Stomach (tissue), 9 donors: Measurements from ENCODE around the gene LCN10. TPM values are rescaled to one million over a fixed set of nuclear protein-coding genes. Genes with fewer than 3 reads are reported as not detected.

Source experiments
- DNase-seq, 2 donors: peaks; one replicate each; pipeline versions ENCODE4 v3.0.0 to v3.0.0-alpha.2; 2013 to 2019
- H3K27ac ChIP-seq, 5 donors: fragments of 200-600 bp in 4 of 5; sonication (generic) in 4 of 5; one replicate each; pipeline ENCODE4 v1.5.1; 2013 to 2019; ENCODE audit warnings: mild to moderate bottlenecking in 1 of 5, moderate library complexity in 1 of 5
- H3K27me3 ChIP-seq, 3 donors: fragments of 200-600 bp; sonication (generic); one replicate each; pipeline ENCODE4 v1.5.1; 2017 to 2019; ENCODE audit warnings: mixed run types in 1 of 3
- H3K36me3 ChIP-seq, 4 donors: fragments of 200-600 bp; sonication (generic); 1 replicate in 3 of 4; 2 replicates in 1 of 4; pipeline ENCODE4 v1.5.1; 2016 to 2019
- H3K4me1 ChIP-seq, 4 donors: fragments of 200-600 bp; sonication (generic); one replicate each; pipeline ENCODE4 v1.5.1; 2016 to 2019
- H3K4me3 ChIP-seq, 4 donors: fragments of 200-600 bp; sonication (generic) in 3 of 4; one replicate each; pipeline ENCODE4 v1.5.1; 2016 to 2019; ENCODE audit warnings: mild to moderate bottlenecking in 1 of 4
- H3K9me3 ChIP-seq, 4 donors: fragments of 200-600 bp; sonication (generic); one replicate each; pipeline ENCODE4 v1.5.1; 2016 to 2019
- EP300 ChIP-seq: sonication (generic); formaldehyde crosslinking; IDR thresholded peaks from one replicate; pipeline ENCODE4 v1.6.1; 2017; ENCODE audit warnings: antibody characterized with exemption
- POLR2A ChIP-seq, 4 donors: fragments of 450-650 bp; IDR thresholded peaks; one replicate each; pipeline ENCODE4 v1.6.1; 2016; ENCODE audit warnings: antibody characterized with exemption in 4 of 4, control low read depth in 2 of 4, mild to moderate bottlenecking in 1 of 4, moderate library complexity in 1 of 4
- POLR2AphosphoS5 ChIP-seq, 3 donors: sonication (generic); formaldehyde crosslinking; IDR thresholded peaks; one replicate each; pipeline ENCODE4 v1.6.1; 2016; ENCODE audit warnings: antibody characterized with exemption in 3 of 3
- WGBS, 5 donors: extraction: QIAGEN DNeasy Blood & Tissue Kit in 3 of 5; methylation state at CpG; one replicate each; pipeline versions ENCODE4 v1.1.5 to v1.1.7; 2013 to 2018; 5-methylcytosine and 5-hydroxymethylcytosine counted together
- intact Hi-C: fragments of 100-400 bp; cut with DNase I; formaldehyde crosslinking; loops from one replicate; pipeline ENCODE4 v1.15.1; 2023; ENCODE audit warnings: low total_unique reads
- polyA plus RNA-seq, 3 donors: library from polyadenylated mRNA; stranded (reverse); fragments of 200-250 nt; gene quantifications; one replicate each; pipeline ENCODE4 v1.2.3, GENCODE V29; 2013
- total RNA-seq, 5 donors: library from RNA; depleted of rRNA; stranded (reverse); fragments of >200 nt; gene quantifications; one replicate each; pipeline versions ENCODE4 v1.1.0 to v1.2.3, GENCODE V29; 2014 to 2016
- TF ChIP-seq, protein P1 (sequence below), 7 experiments: fragments of 450-650 bp in 4 of 7; fragments of 200-600 bp in 3 of 7; sonication (generic) in 3 of 7; IDR thresholded peaks; one replicate each; pipeline ENCODE4 v1.5.1; 2016 to 2019; ENCODE audit warnings: antibody characterized with exemption in 7 of 7, control low read depth in 2 of 7, mild to moderate bottlenecking in 1 of 7
- donor health status: healthy with polysubstance abuse.
- donor health status: Bipolar disorder and iron deficiency.
- donor health status: healthy.

Gene LCN10
- total and polyA plus RNA-seq, 8 donors = 0.58 to 25.5 (median 8.5) TPM

DNA sequence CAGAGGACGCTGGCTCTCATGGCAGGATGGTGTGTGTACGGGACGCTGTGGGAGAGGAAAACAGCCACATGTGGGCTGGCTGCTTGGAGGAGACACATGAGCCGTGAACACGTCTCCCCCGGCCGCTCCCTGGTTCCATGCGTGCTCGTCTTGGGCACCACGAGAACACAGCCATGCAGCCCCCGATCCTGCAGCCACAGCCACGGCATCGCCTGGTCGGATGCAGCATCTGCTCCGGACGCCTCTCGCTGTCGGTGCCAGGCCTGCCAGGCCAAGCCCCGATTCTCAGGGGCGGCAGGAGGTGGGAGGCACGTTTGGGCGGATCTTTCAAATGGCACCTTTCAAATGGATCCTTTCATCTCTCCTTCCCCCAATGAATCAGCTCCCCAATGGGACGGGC is 3.2 kb downstream of the LCN10 start:
- H3K27me3 ChIP-seq = peaks cover 3 to 52% (median 43%) of the 10 kb centered on the region in 3 donors
- intact Hi-C loops = no loop called here
- H3K4me1 ChIP-seq = peaks cover 22 to 30% (median 28%) of the 10 kb centered on the region in 4 donors
- H3K4me3 ChIP-seq = no peak overlapping the region
- no peak overlapping the region for H3K27ac ChIP-seq
- 86 to 94% (median 89%) methylated on average over 18 to 23 of the region's 23 CpGs for WGBS, 5 donors
- no peaks in the 10 kb centered on the region for H3K36me3 ChIP-seq
- DNase-seq = no peak
- TF ChIP-seq EP300 (no peak), POLR2A (IDR thresholded peaks at IDR 0.05) (no peak), POLR2AphosphoS5 (IDR thresholded peaks at IDR 0.05) (no peak)
- TF ChIP-seq, protein P1, sequence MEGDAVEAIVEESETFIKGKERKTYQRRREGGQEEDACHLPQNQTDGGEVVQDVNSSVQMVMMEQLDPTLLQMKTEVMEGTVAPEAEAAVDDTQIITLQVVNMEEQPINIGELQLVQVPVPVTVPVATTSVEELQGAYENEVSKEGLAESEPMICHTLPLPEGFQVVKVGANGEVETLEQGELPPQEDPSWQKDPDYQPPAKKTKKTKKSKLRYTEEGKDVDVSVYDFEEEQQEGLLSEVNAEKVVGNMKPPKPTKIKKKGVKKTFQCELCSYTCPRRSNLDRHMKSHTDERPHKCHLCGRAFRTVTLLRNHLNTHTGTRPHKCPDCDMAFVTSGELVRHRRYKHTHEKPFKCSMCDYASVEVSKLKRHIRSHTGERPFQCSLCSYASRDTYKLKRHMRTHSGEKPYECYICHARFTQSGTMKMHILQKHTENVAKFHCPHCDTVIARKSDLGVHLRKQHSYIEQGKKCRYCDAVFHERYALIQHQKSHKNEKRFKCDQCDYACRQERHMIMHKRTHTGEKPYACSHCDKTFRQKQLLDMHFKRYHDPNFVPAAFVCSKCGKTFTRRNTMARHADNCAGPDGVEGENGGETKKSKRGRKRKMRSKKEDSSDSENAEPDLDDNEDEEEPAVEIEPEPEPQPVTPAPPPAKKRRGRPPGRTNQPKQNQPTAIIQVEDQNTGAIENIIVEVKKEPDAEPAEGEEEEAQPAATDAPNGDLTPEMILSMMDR (IDR thresholded peaks at IDR 0.05) = no peak
- no peaks in the 10 kb centered on the region for H3K9me3 ChIP-seq

DNA sequence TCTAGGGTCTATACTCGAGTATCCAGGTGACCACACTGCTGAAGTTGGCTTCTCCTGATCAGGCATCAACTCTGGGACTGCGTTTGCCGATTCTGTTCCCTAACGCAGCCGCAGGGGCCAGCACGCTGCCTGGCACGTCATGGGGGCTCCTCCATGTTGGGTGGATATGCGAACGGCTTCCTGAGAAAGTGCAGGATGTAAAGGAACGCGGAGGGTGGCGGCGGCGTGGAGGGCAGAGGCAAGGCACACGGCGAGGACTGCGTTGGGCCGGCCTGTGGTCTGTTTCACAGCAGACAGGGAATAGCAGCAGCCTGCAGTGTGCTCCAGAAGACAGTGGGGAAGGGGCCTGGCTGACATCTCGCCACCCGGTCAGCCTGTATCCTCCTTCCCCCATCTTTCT is 3.8 kb downstream of the LCN10 start:
- WGBS, 5 donors = 90 to 93% (median 91%) methylated on average over 20 of the region's 20 CpGs
- Histone ChIP-seq H3K36me3 (no peaks in the 10 kb centered on the region), H3K9me3 (no peaks in the 10 kb centered on the region), H3K27me3 (peaks cover 3 to 46% (median 43%) of the 10 kb centered on the region in 3 donors), H3K4me1 (peaks cover 22 to 30% (median 28%) of the 10 kb centered on the region in 4 donors), H3K4me3 (no peak overlapping the region), H3K27ac (no peak overlapping the region)
- DNase-seq = no peak
- intact Hi-C loops = no loop called here
- TF ChIP-seq POLR2AphosphoS5 (IDR thresholded peaks at IDR 0.05) = no peak
- no peak for TF ChIP-seq EP300
- TF ChIP-seq POLR2A (IDR thresholded peaks at IDR 0.05) = no peak

DNA sequence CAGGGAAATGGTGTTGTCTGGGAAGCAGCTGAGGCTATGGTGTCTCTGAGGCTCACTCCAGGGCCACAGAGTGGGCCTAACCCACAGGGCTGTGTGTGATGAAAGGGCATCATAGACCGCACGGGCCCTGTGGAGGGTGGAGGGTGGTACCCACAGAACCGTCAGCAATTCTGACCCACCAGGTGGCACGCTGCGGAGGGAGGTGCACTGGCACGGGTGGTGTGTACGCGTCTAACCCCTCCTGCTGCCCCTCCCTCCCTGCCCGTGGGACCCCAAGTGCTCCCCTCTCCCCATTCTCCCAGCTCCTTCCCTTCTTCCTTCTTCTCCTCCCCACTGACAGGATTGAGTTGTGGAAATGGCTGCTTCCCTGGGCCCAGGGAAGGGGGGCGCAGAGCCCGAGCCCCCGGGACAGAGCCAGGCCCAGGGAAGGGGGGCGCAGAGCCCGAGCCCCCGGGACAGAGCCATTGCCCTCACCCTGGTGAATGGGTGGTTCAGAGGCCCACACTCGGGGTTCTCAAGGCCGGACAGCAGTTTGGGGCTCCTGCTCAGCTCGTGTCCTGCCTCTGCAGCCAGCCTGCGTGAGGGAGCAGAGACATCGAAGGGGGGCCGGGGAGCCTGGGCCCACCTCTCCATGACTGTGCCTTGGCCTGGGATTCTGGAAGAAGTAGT is 6.8 kb downstream of the LCN10 start:
- peaks cover 4 to 5% (median 4%) of the 10 kb centered on the region in 4 donors for H3K4me1 ChIP-seq
- H3K36me3 ChIP-seq = no peaks in the 10 kb centered on the region
- TF ChIP-seq POLR2AphosphoS5 (IDR thresholded peaks at IDR 0.05) = no peak
- TF ChIP-seq POLR2A (IDR thresholded peaks at IDR 0.05) = no peak
- no peak for TF ChIP-seq EP300
- TF ChIP-seq, protein P1 (IDR thresholded peaks at IDR 0.05) = no peak
- H3K4me3 ChIP-seq = no peak overlapping the region
- H3K27me3 ChIP-seq = peaks cover 0 to 16% (median 13%) of the 10 kb centered on the region in 3 donors
- no peaks in the 10 kb centered on the region for H3K9me3 ChIP-seq
- WGBS, 5 donors = 78 to 89% (median 87%) methylated on average over 20 to 21 of the region's 21 CpGs
- H3K27ac ChIP-seq = no peak overlapping the region
- intact Hi-C loops = no loop called here
- no peak for DNase-seq

GRCh38 chr9:136734837-136735496 is 7.8 kb downstream of the LCN10 start:
- DNase-seq = no peak
- Histone ChIP-seq H3K4me1 (no peaks in the 10 kb centered on the region), H3K4me3 (no peak overlapping the region), H3K27me3 (peaks cover 0 to 6% (median 6%) of the 10 kb centered on the region in 3 donors), H3K9me3 (no peaks in the 10 kb centered on the region), H3K36me3 (no peaks in the 10 kb centered on the region), H3K27ac (no peak overlapping the region)
- WGBS, 5 donors = 81 to 91% (median 86%) methylated on average over 11 to 12 of the region's 12 CpGs
- intact Hi-C loops = no loop called here
- no peak for TF ChIP-seq POLR2A (IDR thresholded peaks at IDR 0.05)
- TF ChIP-seq POLR2AphosphoS5 (IDR thresholded peaks at IDR 0.05) = no peak
- TF ChIP-seq EP300 = no peak
- TF ChIP-seq, protein P1 (IDR thresholded peaks at IDR 0.05) = no peak
